SK-N-SH treated with all-trans-retinoic acid at 6 μM for 48 hours (cell line): ENCODE measurements around the gene CRYBB2.

Experiments used
- ARNTL ChIP-seq: fragments of 450-650 bp; formaldehyde crosslinking; IDR thresholded peaks from 2 replicates; pipeline ENCODE4 v1.5.0; 2020; ENCODE audit warnings: low read depth, mild to moderate bottlenecking, moderate library complexity, borderline replicate concordance
- CSDC2 ChIP-seq: fragments of 250-450 bp; sonication (Bioruptor Pico); IDR thresholded peaks from 2 replicates; pipeline ENCODE4 v1.5.0; 2020; ENCODE audit warnings: mild to moderate bottlenecking, moderate library complexity
- ESRRG ChIP-seq: fragments of 250-450 bp; sonication (Bioruptor Pico); IDR thresholded peaks from 2 replicates; pipeline ENCODE4 v1.6.1; 2021; ENCODE audit warnings: mild to moderate bottlenecking
- GLIS3 ChIP-seq: fragments of 250-450 bp; sonication (Bioruptor Pico); IDR thresholded peaks from 2 replicates; pipeline ENCODE4 v1.5.0; 2020; ENCODE audit warnings: mild to moderate bottlenecking, moderate library complexity
- ISL1 ChIP-seq: fragments of 250-450 bp; sonication (Bioruptor Pico); IDR thresholded peaks from 2 replicates; pipeline ENCODE4 v2.1.2; 2022; ENCODE audit warnings: mild to moderate bottlenecking, moderate library complexity
- PATZ1 ChIP-seq: fragments of 250-450 bp; sonication (Bioruptor Pico); IDR thresholded peaks from 2 replicates; pipeline ENCODE4 v1.8.0; 2020; ENCODE audit warnings: mild to moderate bottlenecking, moderate library complexity, borderline replicate concordance
- RARB ChIP-seq: fragments of 250-450 bp; sonication (Bioruptor Pico); IDR thresholded peaks from 2 replicates; pipeline ENCODE4 v1.8.0; 2021; ENCODE audit warnings: mild to moderate bottlenecking, moderate library complexity
- TOX ChIP-seq: fragments of 250-450 bp; sonication (Bioruptor Pico); IDR thresholded peaks from 2 replicates; pipeline ENCODE4 v1.8.0; 2021; ENCODE audit warnings: mild to moderate bottlenecking, moderate library complexity, borderline replicate concordance
- TSHZ2 ChIP-seq: fragments of 250-450 bp; sonication (Bioruptor Pico); IDR thresholded peaks from 2 replicates; pipeline ENCODE4 v1.5.0; 2020; ENCODE audit warnings: mild to moderate bottlenecking, moderate library complexity
- ZC3H10 ChIP-seq: fragments of 250-450 bp; sonication (Bioruptor Pico); IDR thresholded peaks from 2 replicates; pipeline ENCODE4 v1.5.1; 2021; ENCODE audit warnings: mild to moderate bottlenecking, moderate library complexity
- ZFP30 ChIP-seq: fragments of 450-650 bp; formaldehyde crosslinking; IDR thresholded peaks from 2 replicates; pipeline ENCODE4 v1.5.0; 2022; ENCODE audit warnings: mild to moderate bottlenecking, moderate library complexity
- ZNF565 ChIP-seq: fragments of 450-650 bp; formaldehyde crosslinking; conservative IDR thresholded peaks from 2 replicates; pipeline ENCODE4 v1.5.0; 2020; ENCODE audit warnings: low read depth, mild to moderate bottlenecking, moderate library complexity
- ZNF70 ChIP-seq: fragments of 450-650 bp; formaldehyde crosslinking; IDR thresholded peaks from 2 replicates; pipeline ENCODE4 v1.5.0; 2020; ENCODE audit warnings: mild to moderate bottlenecking, moderate library complexity
- TF ChIP-seq, protein P1 (sequence below): fragments of 250-450 bp; sonication (Bioruptor Pico); IDR thresholded peaks from 2 replicates; pipeline ENCODE4 v1.5.1; 2020; ENCODE audit warnings: low read depth, mild to moderate bottlenecking, moderate library complexity

GRCh38 chr22:25183949-25184619 lies 35.4 kb upstream of the CRYBB2 start:
- TF ChIP-seq ZFP30 (CRISPR knock-in tag), result no peak
- no peak for TF ChIP-seq RARB (CRISPR knock-in tag)
- TF ChIP-seq GLIS3, result no peak
- no peak for TF ChIP-seq ARNTL (CRISPR knock-in tag)
- TF ChIP-seq, protein P1, sequence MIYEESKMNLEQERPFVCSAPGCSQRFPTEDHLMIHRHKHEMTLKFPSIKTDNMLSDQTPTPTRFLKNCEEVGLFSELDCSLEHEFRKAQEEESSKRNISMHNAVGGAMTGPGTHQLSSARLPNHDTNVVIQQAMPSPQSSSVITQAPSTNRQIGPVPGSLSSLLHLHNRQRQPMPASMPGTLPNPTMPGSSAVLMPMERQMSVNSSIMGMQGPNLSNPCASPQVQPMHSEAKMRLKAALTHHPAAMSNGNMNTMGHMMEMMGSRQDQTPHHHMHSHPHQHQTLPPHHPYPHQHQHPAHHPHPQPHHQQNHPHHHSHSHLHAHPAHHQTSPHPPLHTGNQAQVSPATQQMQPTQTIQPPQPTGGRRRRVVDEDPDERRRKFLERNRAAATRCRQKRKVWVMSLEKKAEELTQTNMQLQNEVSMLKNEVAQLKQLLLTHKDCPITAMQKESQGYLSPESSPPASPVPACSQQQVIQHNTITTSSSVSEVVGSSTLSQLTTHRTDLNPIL, result no peak
- no peak for TF ChIP-seq ZNF565
- TF ChIP-seq ZC3H10 (CRISPR knock-in tag), result no peak
- no peak for TF ChIP-seq ZNF70 (CRISPR knock-in tag)
- no peak for TF ChIP-seq TSHZ2 (CRISPR knock-in tag)
- TF ChIP-seq ESRRG, result no peak
- TF ChIP-seq PATZ1 (CRISPR knock-in tag), result no peak
- no peak for TF ChIP-seq ISL1 (CRISPR knock-in tag)
- no peak for TF ChIP-seq CSDC2 (CRISPR knock-in tag)
- TF ChIP-seq TOX, result no peak
